GM20431 (cell line): ENCODE results near the gene FGFR2.
"Not testable (repeated sequence)": the region's sequence is repeated elsewhere in the genome, so short reads cannot be mapped to it uniquely, and the experiment has no call there.

Source experiments
- in situ Hi-C: fragments of 300-500 bp; cut with MseI, MboI; formaldehyde crosslinking; loops from one replicate; pipeline ENCODE4 v1.15.0; 2020; ENCODE audit warnings: low sequenced_read_pairs; ENCODE audit not compliant: unreplicated experiment

FGFR2 gene

DNA sequence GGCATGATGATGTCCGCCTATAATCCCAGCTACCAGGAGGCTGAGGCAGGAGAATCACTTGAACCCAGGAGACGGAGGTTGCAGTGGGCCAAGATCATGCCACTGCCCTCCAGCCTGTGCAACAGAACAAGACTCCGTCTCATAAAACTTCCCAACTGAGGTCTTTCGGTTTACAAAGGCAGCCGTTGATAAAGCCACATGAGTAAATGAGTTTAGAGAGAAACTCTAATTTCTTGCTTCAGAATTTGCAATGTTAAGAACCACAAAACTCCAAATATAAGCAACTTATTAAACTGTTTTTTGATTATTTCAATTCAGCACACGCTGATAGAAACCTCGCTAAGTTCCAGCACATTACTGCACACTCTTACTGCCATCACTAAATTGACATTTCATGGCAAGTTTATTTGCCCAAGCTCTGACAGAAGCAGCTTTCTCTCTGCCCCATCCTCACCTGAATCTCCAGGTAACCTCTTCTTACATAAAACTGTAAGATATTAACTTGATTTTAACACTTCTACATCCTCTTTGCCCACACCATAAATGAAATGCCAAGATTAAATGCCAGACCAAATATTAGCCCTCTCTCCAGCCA, 67.7 kb downstream of the FGFR2 start:
- in situ Hi-C loops: no loop called here

GRCh38 chr10:121527690-121528089, 70.6 kb downstream of the FGFR2 start:
- in situ Hi-C loops: no loop called here

- in situ Hi-C loops: no loop called here
Measured at GRCh38 chr10:121526801-121527221, 71.4 kb downstream of the FGFR2 start.

GRCh38 chr10:121526135-121526790, 72.0 kb downstream of the FGFR2 start:
- in situ Hi-C loops: no loop called here

GRCh38 chr10:121525251-121526134, 72.8 kb downstream of the FGFR2 start:
- in situ Hi-C loops: no loop called here

DNA sequence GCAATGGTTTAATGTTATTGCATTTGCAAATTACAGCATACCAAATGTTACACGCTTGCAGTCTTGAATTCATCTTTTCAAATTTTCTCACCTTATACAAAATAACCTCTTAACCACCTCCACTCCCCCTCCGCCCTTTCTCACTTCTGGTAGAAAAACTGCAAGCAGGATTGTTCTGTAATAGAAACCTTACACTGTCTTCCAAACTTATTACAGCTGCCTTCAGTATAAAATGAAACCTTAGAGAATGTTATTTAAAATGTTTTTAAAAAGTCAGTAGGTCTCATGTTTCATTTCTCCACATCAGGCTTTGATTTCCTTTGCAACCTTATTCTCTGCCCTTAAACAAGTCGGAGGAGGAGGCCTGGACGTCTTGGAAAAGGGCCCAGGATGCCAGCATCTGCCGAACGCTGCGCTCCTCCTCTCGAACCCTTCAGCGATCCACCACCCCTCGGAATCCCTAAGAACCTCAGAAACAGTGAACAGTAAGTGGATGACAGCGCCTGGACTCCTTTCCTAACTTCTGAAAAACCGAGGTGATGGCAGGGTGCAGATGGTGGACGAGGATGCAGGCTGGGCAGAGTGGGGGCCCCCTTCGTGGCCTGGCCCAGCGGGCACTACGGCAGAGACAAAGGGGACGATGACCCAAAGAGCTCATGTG, 74.0 kb downstream of the FGFR2 start:
- in situ Hi-C loops: no loop called here

- in situ Hi-C loops: no loop called here
Measured at GRCh38 chr10:121522831-121523230, 75.4 kb downstream of the FGFR2 start.

DNA sequence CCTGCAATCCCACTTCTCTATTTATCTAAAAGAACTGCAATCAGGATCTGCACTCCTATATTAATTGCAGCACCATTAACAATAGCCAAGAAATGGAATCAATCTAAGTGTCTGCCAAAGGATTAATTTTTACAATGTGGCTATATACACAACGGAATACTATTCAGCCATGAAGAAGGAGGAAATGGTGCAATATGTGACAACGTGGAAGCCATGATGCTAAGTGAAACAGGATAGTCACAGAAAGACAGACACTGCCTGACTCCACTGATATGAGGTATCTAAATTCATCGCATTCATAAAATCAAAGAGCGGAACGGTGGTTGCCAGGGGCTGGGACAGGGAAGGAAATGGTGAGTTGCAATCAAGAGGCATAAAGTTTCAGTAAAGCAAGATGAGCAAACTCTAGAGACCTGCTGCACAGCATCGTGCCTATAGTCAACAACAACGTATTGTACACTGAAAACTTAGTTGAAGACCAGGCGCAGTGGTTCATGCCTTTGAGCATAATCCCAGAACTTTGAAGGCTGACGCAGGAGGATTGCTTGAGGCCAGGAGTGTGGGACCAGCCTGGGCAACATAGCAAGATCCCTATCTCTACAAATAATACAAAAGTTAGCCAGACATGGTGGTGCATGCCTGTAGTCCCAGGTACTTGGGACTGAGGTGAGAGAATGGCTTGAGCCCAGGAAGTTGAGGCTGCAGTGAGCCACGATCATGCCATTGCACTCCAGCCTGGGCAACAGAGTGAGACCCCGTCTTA, 76.3 kb downstream of the FGFR2 start:
- in situ Hi-C loops: no loop called here

DNA sequence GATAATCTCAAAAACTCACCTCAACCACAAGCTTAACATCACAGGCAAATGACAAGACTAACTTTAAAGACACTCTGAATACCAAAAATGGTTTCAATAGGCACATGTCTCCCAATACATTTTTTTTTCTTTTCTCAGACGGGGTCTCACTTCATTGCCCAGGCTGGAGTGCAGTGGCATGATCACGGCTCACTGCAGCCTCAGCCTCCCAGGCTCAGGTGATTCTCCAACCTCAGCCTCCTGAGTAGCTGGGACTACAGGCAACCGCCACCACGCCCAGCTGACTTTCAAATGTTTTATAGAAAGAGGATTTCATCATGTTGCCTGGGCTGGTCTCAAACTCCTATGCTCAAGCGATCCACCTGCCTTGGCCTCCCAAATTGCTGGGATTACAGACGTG, 77.7 kb downstream of the FGFR2 start:
- in situ Hi-C loops: not testable (repeated sequence)

DNA sequence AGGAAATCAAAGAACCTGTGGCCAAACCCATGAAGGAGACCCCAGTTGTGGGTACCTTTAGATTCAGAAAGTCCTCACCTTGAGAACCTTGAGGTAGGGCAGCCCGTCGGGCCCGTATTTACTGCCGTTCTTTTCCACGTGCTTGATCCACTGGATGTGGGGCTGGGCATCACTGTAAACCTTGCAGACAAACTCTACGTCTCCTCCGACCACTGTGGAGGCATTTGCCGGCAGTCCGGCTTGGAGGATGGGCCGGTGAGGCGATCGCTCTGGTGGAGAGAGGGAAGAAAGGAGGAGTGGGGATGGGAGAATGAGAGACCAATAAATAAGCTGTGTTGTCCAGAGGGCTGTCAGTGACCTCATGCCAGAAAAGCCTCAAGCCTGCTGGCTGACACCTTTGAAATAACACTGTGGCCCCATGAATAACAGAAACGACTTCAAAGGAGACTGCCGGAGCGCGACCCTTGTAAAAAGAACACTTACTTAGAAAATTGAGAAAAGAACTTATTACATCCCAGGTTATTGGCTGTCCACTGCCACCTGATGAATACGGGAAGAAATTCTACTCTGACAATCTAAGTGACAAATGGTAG, 78.2 kb downstream of the FGFR2 start:
- in situ Hi-C loops: no loop called here

- in situ Hi-C loops: no loop called here
Measured at GRCh38 chr10:121519411-121519810, 78.8 kb downstream of the FGFR2 start.

GRCh38 chr10:121518333-121518732, 79.9 kb downstream of the FGFR2 start:
- in situ Hi-C loops: no loop called here

GRCh38 chr10:121516093-121516865, 82.0 kb downstream of the FGFR2 start:
- in situ Hi-C loops: no loop called here

- in situ Hi-C loops: no loop called here
Measured at GRCh38 chr10:121514141-121514865, 83.9 kb downstream of the FGFR2 start.

DNA sequence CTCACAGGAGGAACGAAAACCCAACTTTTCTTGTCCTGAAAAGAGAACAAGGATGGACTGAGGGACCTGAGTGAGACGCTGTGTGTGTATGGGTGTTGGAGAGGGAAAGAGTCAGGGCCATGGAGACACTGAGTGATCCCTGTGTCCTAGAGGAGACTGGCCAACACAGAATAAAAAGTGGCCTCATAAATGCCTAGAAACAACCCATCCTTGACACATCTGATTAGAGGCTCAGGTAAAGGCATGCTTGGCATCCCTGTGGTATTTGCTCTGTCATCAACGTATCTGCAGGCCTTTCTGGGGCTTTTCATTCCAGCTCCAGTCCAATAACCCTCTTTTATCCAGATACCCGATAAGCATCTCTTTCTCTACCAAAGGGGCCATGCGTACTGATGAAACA, 86.3 kb downstream of the FGFR2 start:
- in situ Hi-C loops: no loop called here

- in situ Hi-C loops: no loop called here
Measured at GRCh38 chr10:121511460-121511859, 86.8 kb downstream of the FGFR2 start.

DNA sequence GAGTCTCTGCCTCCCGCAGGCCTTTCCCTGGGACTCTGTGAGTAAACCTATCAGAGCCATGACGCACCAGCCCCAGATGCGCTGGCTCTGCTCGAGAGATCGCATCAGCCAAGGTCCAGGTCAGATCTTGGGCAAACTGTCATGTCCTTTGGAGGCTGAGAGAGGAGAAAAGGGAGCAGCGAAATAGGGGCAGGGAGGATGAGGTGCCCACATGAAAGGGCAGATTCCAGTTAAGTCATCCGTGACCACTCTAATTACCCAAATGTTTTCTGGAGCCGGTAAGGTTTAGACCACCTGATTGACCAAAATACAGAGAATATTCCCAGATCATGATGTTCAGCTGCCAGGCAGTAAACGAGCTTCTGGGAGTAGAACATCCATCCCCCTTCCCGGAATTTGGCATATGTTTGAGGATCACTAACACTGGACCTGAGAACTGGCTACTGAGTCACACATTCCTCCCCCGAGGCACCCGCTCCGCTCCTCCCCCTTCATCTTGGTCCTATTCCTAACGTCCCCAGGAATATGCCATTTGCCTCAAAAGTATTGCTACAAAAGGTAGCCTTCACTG, 88.0 kb downstream of the FGFR2 start:
- in situ Hi-C loops: no loop called here

DNA sequence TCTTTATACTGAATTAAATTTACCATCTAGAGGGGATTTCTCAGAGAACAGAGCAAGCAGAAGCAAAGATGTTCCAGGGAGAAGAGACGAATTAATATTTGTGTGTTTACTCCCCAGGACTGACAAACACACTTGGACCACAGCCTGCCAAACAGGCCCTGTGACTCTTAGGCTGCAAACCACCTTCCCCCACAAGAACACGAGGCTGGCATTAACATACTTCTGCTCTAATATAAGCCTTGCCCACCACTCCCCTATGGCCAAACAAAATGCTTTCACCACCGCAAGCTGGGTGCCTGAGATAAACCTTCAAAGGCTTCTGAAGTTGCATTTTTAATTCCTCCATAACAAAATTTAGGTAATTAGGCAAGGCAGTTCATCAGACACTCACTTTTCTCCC, 88.4 kb downstream of the FGFR2 start:
- in situ Hi-C loops: no loop called here
